Measurements from ENCODE around the gene ACTR3. TPM values are rescaled to one million over a fixed set of nuclear protein-coding genes. Genes with fewer than 3 reads are reported as not detected.

Gene ACTR3
- total RNA-seq, 1 experiment from 2014 or later = 197 TPM

- CTCF ChIA-PET = no interaction called here
- H3F3A ChIP-seq (ENCODE audit: low read length, unreplicated experiment) = no peaks in the 10 kb centered on the region
- intact Hi-C loops (cut with micrococcal nuclease) = no loop called here
- peaks cover 6% of the 10 kb centered on the region; the same call in 1 of the 2 replicates for H3K36me3 ChIP-seq (ENCODE audit: low read depth, low read length)
- POLR2A ChIA-PET (ENCODE audit: unreplicated experiment) = no interaction called here
- TF ChIP-seq CTCF (conservative IDR thresholded peaks at IDR 0.05; ENCODE audit: low read depth, low read length) = no peak
- no peak for TF ChIP-seq EZH2 (IDR thresholded peaks at IDR 0.05; ENCODE audit: low read length, unreplicated experiment)
- TF ChIP-seq EZH2phosphoT487 (IDR thresholded peaks at IDR 0.05; ENCODE audit: borderline replicate concordance, low read length) = no peak
- DNase-seq (no peak), ATAC-seq (no peak)
- peak overlapping the region; percentile 81 for H3K4me2 ChIP-seq (ENCODE audit: low read length)
- H3K9ac ChIP-seq (ENCODE audit: low read length) = no peak overlapping the region
- peaks cover 100% of the 10 kb centered on the region for H3K79me2 ChIP-seq (ENCODE audit: low read length)
- no TSS peak for BruUV-seq (replicated peaks)
- H3K4me1 ChIP-seq (ENCODE audit: insufficient read depth, low read length) = peaks cover 56% of the 10 kb centered on the region
- no peaks in the 10 kb centered on the region for H3K9me3 ChIP-seq (ENCODE audit: low read length)
- H4K20me1 ChIP-seq (ENCODE audit: low read length) = peaks cover 71% of the 10 kb centered on the region
- H3K9me2 ChIP-seq (replicated peaks; ENCODE audit: low read length) = no peaks in the 10 kb centered on the region
- no peaks in the 10 kb centered on the region for H3K27me3 ChIP-seq (ENCODE audit: low read length)
- peak overlapping the region; percentile 57 for H3K4me3 ChIP-seq (ENCODE audit: low read length)
- H2AFZ ChIP-seq (ENCODE audit: low read length) = no peak overlapping the region
- peak overlapping the region; percentile 58 for H3K27ac ChIP-seq (ENCODE audit: low read length)
Measured at GRCh38 chr2:113895301-113895700, 5.4 kb downstream of the ACTR3 start.

GRCh38 chr2:113895819-113896563 lies 6.1 kb downstream of the ACTR3 start:
- Histone ChIP-seq H4K20me1 (ENCODE audit: low read length) (peaks cover 77% of the 10 kb centered on the region), H3F3A (ENCODE audit: low read length, unreplicated experiment) (no peaks in the 10 kb centered on the region), H3K27me3 (ENCODE audit: low read length) (no peaks in the 10 kb centered on the region), H3K79me2 (ENCODE audit: low read length) (peaks cover 100% of the 10 kb centered on the region), H3K9ac (ENCODE audit: low read length) (no peak overlapping the region), H3K4me3 (ENCODE audit: low read length) (no peak overlapping the region), H3K4me2 (ENCODE audit: low read length) (peak overlapping the region; percentile 81), H3K9me2 (replicated peaks; ENCODE audit: low read length) (no peaks in the 10 kb centered on the region), H3K36me3 (ENCODE audit: low read depth, low read length) (peaks cover 6% of the 10 kb centered on the region; the same call in 1 of the 2 replicates), H3K4me1 (ENCODE audit: insufficient read depth, low read length) (peaks cover 56% of the 10 kb centered on the region), H3K27ac (ENCODE audit: low read length) (no peak overlapping the region), H2AFZ (ENCODE audit: low read length) (no peak overlapping the region), H3K9me3 (ENCODE audit: low read length) (no peaks in the 10 kb centered on the region)
- ChIA-PET POLR2A (ENCODE audit: unreplicated experiment) (no interaction called here), CTCF (no interaction called here)
- intact Hi-C loops (cut with micrococcal nuclease) = no loop called here
- ATAC-seq (no peak), DNase-seq (no peak)
- BruUV-seq (replicated peaks) = no TSS peak
- TF ChIP-seq EZH2phosphoT487 (IDR thresholded peaks at IDR 0.05; ENCODE audit: borderline replicate concordance, low read length) (no peak), CTCF (conservative IDR thresholded peaks at IDR 0.05; ENCODE audit: low read depth, low read length) (no peak), EZH2 (IDR thresholded peaks at IDR 0.05; ENCODE audit: low read length, unreplicated experiment) (no peak)

- Histone ChIP-seq H4K20me1 (ENCODE audit: low read length) (peaks cover 81% of the 10 kb centered on the region), H3K9me2 (replicated peaks; ENCODE audit: low read length) (no peaks in the 10 kb centered on the region), H3K4me1 (ENCODE audit: insufficient read depth, low read length) (peaks cover 54% of the 10 kb centered on the region), H3K4me3 (ENCODE audit: low read length) (no peak overlapping the region), H3K4me2 (ENCODE audit: low read length) (no peak overlapping the region), H3K36me3 (ENCODE audit: low read depth, low read length) (peaks cover 6% of the 10 kb centered on the region; the same call in 1 of the 2 replicates), H3K79me2 (ENCODE audit: low read length) (peaks cover 100% of the 10 kb centered on the region), H3K27me3 (ENCODE audit: low read length) (no peaks in the 10 kb centered on the region), H3K27ac (ENCODE audit: low read length) (no peak overlapping the region), H3K9ac (ENCODE audit: low read length) (no peak overlapping the region), H2AFZ (ENCODE audit: low read length) (no peak overlapping the region), H3K9me3 (ENCODE audit: low read length) (no peaks in the 10 kb centered on the region), H3F3A (ENCODE audit: low read length, unreplicated experiment) (no peaks in the 10 kb centered on the region)
- intact Hi-C loops (cut with micrococcal nuclease) = no loop called here
- ChIA-PET POLR2A (ENCODE audit: unreplicated experiment) (interaction anchor here (0.6 kb wide), 1 partner anchor 17 kb away, joined by 21 read pairs; no protein-coding TSS in a partner anchor), CTCF (no interaction called here)
- no peak for ATAC-seq
- no peak for TF ChIP-seq EZH2phosphoT487 (IDR thresholded peaks at IDR 0.05; ENCODE audit: borderline replicate concordance, low read length)
- no peak for TF ChIP-seq EZH2 (IDR thresholded peaks at IDR 0.05; ENCODE audit: low read length, unreplicated experiment)
- no peak for TF ChIP-seq CTCF (conservative IDR thresholded peaks at IDR 0.05; ENCODE audit: low read depth, low read length)
- BruUV-seq (replicated peaks) = no TSS peak
- DNase-seq = no peak
Measured at GRCh38 chr2:113896791-113897190, 6.9 kb downstream of the ACTR3 start.

Data from PC-3 (cell line).